Activated CD4-positive, alpha-beta T cell treated with anti-CD3 and anti-CD28 coated beads, Interleukin-2, amount 50 U/mL, for 24 hours (primary cell): ENCODE measurements around the gene ALK.
"Not testable (repeated sequence)": the region's sequence is repeated elsewhere in the genome, so short reads cannot be mapped to it uniquely, and the experiment has no call there.

ENCODE experiments used
- DNase-seq, 2 donors: peaks; one replicate each; pipeline ENCODE4 v3.0.0-alpha.2; 2020; ENCODE audit warnings: low read depth in 1 of 2, low spot score in 1 of 2

ALK gene

DNA sequence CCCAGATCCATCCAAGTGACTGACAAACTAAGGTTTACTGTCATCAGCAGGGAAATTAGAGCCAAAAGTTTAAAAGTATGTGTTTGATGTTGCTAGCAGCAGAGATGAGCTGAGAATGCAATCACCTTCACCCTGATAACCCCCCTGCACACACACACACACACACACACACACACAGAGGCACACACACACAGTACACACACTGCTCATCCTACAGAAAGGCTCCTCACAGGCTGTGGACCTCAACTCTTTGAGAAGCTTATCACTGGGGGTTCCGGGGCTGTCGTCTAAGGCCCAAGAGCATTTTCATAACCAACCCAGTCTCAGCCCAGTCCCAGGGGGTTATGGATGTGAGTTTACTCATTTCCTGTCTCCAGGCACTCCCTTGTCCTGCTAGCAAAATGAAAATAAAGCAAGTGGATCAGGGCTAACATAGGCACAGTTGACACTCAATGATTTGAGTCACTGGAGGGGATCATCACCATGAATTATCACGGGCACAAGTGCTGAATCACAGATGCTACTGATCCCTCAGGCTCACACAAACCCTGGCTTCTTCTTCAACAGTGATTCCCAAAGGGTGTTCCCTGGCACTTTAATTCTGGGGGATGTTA lies 76.6 kb downstream of the ALK start:
- no peak for DNase-seq

DNA sequence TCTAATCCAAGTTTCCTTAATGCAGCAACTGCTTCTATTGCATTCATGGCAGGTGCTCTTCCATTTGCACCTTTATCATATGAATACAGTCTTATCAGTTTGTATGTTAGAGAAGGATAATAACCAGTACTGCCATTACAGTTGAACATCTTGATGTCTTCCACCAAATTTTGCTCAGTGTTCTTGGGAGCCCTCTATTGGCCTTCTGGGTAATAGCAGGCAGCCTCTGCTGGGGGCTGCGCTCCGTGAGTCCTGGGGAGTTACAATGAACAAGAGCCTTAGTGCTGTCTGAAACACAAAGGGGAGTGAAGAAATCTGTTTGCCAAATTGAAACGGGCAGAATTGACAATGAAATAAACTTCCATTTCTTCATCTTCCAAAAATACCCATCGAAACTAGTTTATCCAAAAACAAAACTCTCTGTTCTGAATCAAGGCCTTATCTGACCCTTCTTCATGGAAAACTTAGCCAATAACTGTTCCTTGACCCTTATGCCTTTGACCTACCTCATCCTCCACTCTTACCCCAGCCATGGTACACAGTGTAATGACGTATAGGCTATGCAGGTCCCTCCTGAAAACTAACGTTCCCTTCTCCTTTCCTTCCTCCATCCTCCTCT lies 79.9 kb downstream of the ALK start:
- peak in 1 of 2 donors; percentile 3 for DNase-seq

DNA sequence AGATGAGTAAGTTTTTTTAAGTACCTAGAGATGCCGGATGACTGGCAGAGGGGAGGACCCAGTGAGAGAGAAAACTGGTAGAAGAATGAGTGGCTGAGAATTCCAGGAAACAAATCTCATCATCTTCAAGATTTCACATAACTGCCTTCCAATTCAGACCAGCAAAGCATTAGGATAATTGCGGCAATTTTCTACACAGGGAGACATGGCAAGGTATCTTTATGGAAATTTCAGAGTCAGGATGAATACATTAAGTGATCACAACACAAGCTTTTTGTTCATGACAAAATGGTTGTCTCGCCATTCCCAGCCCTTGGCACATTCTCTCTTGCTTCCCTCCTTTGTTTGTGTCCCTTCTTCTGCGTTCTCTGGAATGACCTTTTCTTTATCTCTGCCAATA lies 82.1 kb downstream of the ALK start:
- DNase-seq, result no peak

DNA sequence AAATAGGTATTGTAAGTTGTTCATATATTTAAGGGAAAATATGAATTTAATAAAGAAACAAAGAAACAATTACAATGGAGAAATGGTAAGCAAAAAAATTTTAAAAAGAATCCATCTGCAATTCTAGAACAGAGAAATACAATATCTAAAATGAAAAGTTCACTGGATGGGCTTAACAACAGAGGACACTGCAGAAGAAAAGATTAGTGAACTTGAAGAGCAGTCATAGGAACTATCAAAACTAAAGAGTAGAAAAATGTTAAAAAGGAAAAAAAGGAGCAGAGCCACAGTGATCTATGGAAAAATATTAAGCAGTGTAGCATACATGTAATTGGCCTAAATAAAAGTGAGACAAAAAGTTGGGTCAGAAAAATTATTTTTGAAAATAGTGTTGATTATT lies 83.5 kb downstream of the ALK start:
- DNase-seq, result no peak

DNA sequence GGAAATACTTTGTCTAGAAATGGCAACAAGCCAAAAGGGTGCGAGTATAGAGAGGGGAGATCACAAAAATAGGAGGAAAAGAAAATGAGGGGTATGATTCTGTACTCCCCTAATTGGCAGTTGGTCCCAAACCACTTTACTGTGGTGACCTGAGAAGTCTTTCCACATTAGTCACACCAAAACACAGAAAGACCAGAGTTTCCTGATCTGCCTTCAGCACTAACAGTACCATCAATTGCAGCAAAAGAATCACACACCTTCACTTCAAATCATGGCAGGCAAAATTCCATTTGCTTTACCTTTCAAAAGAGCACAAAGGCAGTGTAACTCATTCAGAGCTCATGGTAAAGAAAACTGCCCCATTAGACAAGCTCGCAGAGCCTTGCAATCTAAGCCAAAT lies 86.8 kb downstream of the ALK start:
- no peak for DNase-seq

DNA sequence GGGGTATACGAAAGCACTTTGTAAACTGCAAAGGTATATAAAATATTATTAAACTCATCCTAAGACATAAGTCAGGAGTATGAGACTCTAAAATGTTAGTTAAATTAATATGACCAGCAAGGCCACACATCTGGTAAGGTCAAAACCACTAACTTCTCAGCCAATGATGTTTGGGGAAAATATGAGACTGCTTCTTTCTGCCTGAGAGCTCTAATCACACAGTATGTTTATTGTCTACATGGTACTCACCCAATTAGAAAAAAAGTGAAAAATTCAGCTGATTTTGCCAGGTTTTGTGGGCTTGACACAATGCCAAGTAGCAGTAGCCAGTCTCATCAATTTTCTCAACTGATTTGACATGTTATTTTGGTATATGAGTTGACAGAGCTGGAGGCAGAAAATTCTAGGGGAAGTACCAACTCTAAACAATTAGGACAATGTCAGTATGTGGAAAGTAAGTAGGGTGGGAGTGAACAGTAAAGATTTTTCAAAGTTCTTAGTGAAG lies 87.3 kb downstream of the ALK start:
- no peak for DNase-seq

DNA sequence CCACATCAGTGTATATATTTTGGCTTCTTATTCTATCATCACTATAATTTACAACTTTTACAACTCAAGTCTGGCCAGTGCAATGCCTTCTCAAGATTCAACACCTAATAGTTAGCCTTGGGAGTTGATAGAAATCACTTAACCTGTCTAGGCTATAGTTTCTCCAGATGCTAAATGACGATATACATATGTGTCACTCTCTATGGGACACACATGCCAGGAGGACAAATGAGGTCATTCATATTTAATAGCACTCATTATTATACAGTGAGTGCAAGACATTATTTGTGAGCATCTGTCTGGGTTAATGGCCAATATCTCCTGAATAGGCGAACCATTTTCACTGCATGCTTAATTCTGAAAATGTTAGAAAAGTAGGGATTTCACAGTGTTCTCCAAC lies 89.8 kb downstream of the ALK start:
- DNase-seq, result no peak

DNA sequence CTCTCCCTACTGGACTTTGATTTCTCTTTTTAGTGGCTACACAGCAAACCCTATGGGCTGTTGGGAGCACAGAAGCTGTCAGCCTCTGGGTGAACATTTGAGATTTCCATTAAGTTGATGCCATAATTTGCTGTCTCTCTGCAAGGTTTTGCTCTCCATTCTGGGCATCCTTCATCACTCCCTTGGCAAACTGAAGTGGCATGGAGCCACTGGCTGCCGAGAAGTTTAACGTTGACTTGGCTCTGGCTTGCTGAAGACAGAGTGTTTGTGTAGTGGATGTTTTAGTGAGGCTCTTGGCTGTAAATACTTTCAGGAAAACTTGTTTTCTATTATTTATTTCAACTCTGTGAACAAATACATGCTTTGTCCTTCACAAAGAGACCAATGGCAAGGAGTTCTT lies 91.5 kb downstream of the ALK start:
- no peak for DNase-seq

DNA sequence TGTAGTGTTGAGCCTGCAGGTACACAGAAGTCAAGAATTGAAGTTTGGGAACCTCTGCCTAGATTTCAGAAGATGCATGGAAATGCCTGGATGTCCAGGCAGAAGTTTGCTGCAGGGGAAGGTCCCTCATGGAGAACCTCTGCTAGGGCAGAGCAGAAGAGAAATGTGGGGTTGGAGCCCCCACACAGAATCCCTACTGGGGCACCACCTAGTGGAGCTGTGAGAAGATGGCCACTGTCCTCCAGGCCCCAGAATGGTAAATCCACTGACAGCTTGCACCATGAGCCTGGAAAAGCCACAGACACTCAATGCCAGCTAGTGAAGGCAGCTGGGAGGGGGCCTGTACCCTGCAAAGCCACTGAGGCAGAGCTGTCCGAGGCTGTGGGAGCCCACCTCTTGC lies 97.2 kb downstream of the ALK start:
- DNase-seq, result not testable (repeated sequence)

DNA sequence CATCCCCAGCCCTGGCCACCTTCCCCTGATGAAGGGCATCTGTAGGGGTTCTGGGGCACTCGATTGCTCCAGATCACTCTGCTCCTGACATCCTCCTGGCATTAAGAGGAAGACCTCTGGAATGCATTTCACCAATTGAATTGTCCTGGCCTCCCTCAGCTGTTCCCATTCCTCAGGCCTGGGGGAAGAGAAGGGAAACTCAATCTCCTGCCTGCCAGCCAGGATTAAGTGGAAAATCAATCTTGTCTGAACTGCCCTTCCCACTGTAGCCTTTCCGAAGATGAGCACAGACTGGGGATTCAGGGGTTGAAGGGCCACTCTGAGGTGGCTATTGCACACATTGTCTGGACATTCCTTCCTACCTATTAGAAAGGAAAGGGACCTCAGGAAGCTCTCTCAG lies 99.8 kb downstream of the ALK start:
- DNase-seq, result no peak

DNA sequence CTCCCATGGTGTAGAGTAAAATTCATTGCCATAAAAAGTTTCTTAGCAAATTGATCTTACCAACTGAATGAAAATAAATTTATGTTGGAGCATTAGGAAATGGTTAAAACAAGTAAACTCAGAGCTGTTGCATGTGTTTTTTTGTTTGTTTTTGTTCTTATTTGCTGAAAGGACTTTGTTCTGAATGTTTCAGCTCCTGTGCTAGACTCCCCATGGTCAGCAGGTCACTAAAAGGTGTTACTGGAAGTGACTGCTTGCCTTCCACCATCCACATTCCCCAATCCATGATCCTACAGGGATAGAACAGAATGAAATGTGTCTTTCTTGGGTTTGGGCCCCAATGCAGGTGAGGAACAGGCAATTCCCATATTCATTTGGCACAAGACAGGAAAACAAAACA lies 101.8 kb downstream of the ALK start:
- no peak for DNase-seq

DNA sequence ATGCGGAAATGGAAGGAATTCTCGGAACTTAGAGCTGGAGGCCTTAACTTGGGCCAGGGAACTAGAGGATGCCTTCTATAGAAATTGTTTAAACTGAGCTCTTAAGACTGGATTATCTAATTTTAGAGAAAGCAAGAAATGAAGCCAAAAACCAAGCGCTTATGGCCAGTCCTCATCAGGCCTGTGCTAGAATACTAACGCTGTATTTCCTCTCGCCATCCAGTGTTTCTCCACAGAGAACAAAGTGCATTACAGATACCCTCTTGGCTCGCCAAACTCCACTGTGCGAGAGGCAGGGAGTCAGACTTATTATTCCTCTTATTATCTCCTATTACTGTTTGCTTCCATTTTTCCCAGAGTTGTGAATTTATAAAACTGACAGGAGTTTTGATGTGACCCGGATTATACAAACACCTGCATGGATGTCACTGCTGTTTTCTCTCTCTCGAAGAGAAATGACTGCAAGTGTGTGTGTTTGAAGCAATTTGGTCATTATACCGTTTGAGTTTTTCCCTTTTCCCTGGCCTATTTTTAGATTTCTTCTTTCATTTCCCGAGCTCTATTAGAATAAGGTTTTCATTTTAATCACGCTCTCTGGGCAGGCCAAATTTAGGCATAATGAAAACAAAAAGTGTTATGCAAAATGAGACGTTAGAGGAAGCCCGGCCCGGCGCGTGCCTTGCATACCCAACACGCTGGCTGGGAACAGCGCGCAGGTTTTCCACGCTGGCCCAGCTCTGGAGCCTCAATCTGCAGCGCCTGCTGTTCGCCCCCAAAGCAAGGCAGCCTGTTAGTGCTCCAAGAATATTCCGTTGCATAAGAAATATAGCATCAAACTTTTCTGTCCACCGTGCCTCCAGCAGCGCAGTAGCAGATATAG lies 103.3 kb downstream of the ALK start:
- no peak for DNase-seq

DNA sequence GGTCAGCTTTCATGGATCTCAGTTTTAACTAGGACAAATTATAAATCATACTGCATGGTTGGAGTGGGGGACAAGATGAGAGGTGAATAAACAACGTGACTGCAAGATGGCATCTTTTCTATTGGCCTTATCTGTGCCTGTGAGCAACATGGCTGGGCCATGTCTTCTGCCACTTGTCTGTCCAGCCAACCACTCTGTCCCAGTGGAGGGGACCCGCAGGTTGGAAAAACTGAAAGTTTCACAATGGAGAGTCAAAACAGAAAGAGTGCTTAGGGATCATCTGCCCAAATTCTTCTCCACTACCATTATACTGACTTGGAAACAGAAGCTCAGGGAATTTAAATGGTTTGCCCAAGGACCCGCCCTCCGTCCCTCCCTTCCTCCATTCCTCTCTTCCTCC lies 104.1 kb downstream of the ALK start:
- no peak for DNase-seq

DNA sequence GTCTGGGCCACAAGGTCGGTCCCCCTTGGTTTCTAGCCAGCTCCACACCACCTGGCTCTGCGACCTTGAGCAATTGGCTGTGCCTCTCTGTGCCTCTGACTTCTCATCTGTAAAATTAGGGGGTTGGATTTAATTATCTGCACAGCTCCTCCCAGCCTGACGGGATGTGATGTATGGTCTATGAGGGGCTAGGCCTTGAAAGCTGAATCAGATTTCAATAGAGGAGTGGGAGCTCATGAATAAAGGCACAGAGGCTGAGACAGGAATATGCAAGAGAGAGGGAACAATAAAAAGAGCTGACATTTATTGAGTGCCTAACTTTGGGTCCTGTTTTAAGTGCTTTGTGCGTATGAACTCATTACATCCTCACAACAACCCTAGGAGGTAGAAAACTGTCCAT lies 104.7 kb downstream of the ALK start:
- DNase-seq, result no peak

DNA sequence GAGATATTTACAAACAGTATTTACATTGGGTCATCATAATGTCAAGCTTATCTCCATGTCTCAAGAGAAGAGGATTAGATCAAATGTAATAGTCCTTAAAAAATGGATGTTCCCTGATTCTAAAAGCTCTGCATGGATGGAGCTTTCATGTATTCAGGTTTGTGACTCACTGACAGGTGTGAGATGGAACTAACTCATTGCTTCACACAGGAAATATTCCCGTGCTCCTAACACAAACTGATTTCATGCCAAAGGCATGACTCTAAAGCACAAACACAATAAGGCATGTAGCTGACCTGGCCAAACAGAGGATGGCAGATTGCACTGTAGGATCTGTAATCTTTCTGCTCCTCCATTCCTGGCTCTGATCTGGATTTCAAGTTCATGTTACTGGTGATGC lies 110.0 kb downstream of the ALK start:
- no peak for DNase-seq

DNA sequence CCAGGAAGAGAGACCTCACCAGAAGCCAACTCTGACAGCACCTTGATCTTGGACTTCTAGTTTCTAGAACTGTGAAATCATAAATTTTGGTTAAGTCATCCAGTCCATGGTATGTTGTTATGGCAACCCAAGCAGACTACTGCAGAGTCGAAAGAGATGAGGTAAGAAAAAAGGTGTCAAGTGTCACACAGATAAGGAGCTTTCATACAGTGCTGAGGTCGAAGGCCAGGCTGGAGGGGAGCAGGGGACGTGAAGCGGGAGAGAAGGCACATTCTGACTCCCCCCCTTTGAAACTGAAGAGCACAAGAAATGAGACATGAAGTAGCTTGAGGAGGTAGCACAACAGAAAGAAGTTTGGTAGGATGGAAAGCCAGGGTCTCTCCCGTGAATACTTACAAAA lies 110.4 kb downstream of the ALK start:
- DNase-seq, result no peak

DNA sequence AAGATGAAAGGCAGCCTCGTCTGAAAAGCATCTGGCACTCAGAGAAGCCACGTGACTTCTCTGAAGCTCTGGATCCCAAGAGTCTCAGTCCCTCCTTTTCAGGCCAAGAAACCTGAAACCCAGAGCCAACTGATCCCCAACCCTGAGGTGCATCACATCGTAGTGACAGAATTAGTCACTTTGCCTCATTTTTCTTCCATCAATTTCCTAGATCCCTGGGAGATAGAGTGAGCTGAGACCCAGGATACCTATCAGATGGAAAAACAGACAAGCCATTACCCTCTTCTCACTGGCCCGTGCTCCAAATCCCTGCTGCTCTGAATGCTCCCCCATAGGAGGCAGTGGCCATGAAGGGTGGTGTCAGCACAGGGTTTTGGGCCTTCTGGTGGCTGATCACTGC lies 113.1 kb downstream of the ALK start:
- DNase-seq, result no peak

DNA sequence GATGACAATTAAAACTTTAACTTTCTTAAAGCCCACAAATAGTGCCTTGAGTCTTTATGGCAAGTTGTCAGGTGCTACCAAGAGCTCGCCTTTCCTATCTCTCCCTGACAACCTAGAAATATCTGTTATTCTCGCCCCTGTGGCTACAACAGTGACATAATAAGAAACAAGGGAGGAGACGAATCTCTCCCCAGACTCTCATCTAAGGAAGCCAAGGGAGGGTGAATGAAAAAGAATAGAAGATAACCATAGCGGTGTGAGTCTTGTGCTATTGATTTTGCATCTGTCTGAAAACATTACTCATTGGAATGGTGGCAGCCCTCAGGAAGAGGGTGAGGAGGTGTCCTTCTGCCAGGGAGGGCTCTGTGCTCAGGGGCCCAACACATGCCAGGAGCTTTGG lies 114.3 kb downstream of the ALK start:
- DNase-seq, result no peak

DNA sequence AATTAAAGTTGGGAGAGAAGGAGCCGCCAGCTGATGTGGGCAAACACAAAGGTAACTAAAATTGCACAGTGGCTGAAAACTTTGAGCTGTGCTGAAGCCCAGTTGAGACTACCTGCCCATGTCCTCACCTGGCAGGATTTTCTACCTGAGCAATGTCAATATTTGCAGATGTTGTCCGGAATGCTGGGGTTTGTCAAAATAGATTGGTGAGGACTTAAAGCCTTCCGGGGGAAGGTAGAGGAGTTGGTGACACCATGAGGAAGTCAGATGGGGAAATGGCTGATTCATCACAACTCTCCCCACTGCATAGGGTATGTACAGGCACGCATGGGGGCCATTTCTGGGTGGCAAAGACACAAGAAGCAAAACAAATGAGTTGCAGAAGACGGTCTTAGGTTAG lies 114.9 kb downstream of the ALK start:
- DNase-seq, result no peak

DNA sequence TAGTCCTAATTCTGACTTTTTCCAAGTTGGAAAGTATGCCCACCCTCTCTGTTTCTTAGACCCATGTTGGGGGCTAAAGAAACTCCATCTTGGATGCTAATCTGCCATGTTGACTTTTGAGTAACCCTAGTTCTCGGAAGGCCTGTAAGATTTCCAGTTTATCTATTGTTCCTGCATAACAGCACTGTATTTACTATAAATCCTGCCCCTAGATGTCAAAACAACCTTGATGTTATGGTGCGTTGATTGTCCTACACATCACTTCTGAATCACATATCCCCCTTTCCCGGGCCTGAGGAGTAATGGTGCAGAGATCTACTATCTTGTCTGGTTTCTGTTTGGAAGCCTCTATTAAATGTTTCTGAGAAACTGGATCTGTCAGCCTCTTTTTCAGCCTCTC lies 116.7 kb downstream of the ALK start:
- DNase-seq, result no peak

DNA sequence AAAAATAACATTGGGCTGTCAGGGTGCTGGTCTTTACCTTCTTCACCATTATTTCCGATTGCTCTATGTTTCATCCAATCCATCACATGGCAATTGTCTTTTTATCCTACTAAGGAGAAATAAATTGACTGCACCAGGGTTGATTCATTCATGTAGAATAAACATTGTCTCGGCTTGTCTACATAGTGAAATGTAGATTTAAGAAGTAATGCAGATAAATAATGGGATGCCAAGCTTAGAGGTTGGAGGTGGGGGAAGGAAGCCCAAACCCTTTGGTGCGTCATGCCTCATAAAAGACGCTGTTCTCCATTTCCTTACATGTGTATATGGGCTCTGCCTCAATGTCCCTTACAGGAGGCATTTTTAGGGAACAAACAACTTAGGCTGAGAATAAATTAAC lies 117.8 kb downstream of the ALK start:
- DNase-seq, result no peak

DNA sequence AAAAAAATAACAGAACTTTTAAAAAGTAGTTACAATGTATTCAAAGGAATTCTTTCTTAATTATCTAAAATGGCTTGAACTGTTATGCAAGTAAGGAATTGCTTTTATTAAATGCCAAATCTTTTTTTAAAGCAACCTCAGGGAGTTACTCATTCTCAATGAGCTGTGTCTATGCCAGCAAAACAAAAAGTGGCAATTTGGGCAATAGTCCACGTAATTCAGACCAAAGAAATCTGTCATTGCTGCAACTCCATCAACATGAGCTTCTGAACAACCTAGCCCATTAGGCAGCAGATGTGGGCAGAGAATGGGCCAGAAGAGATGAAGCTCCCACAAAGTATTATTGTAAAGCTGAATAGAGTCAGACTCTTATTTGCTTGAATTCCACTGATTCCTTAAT lies 118.4 kb downstream of the ALK start:
- no peak for DNase-seq
